IMR-90 (cell line): ENCODE results near the gene TAOK1. TPM values are rescaled to one million over a fixed set of nuclear protein-coding genes. Genes with fewer than 3 reads are reported as not detected.
A peak's percentile ranks its signal among the peaks of the same experiment; 100 is the strongest.

Experiments
- ATAC-seq: fragments of 200-7000 bp; cut with Tn5 transposase; 2 replicates; pipeline ENCODE4 v1.9.1; 2020; ENCODE audit warnings: low read depth, mild to moderate bottlenecking, moderate library complexity
- BruUV-seq: library from RNA; stranded (reverse); fragments of 400-500 nt; replicated peaks from 2 replicates; lab custom pipeline; 2021; lab: Mats Ljungman, UMichigan
- CTCF ChIA-PET: fragments of 300-600 bp; formaldehyde crosslinking; extraction: SDS; loops from one replicate; lab custom pipeline; 2021; ENCODE audit warnings: antibody characterized with exemption; lab: Yijun Ruan, JAX
- POLR2A ChIA-PET: fragments of 300-600 bp; sonication (Branson Sonifier 250); formaldehyde crosslinking; loops from one replicate; lab custom pipeline; 2022; ENCODE audit warnings: antibody characterized with exemption; ENCODE audit not compliant: unreplicated experiment; lab: Charles Lee
- DNase-seq: peaks from one replicate; pipeline ENCODE4 v3.0.0; 2013
- H2AFZ ChIP-seq: replicated peaks from 2 replicates; pipeline ENCODE3; 2013; ENCODE audit warnings: low read length, mild to moderate bottlenecking; ENCODE audit not compliant: poor library complexity
- H2AK5ac ChIP-seq: 2 replicates; pipeline ENCODE4 v1.6.1; 2013; ENCODE audit warnings: low read depth, low read length, inconsistent platforms
- H2AK9ac ChIP-seq: replicated peaks from 2 replicates; pipeline ENCODE3; 2013; ENCODE audit warnings: mild to moderate bottlenecking, low read depth, low read length, moderate library complexity; ENCODE audit not compliant: poor library complexity
- H2BK120ac ChIP-seq: 2 replicates; pipeline ENCODE4 v1.6.1; 2013; ENCODE audit warnings: low read depth, low read length, inconsistent platforms
- H2BK15ac ChIP-seq: 3 replicates; pipeline ENCODE4 v1.6.1; 2013; ENCODE audit warnings: low read depth, low read length, inconsistent platforms
- H2BK20ac ChIP-seq: 2 replicates; pipeline ENCODE4 v1.6.1; 2013; ENCODE audit warnings: low read depth, mild to moderate bottlenecking, inconsistent platforms, low read length, moderate library complexity
- H2BK5ac ChIP-seq: 2 replicates; pipeline ENCODE4 v1.6.1; 2013; ENCODE audit warnings: mild to moderate bottlenecking, low read depth, low read length, inconsistent platforms; ENCODE audit not compliant: poor library complexity, severe bottlenecking
- H3K14ac ChIP-seq: replicated peaks from 2 replicates; pipeline ENCODE4 v1.6.1; 2013; ENCODE audit warnings: low read depth, low read length, inconsistent platforms
- H3K18ac ChIP-seq: 2 replicates; pipeline ENCODE4 v1.6.1; 2013; ENCODE audit warnings: low read depth, low read length, control low read depth
- H3K23ac ChIP-seq: 2 replicates; pipeline ENCODE4 v1.6.1; 2013; ENCODE audit warnings: low read depth, low read length, inconsistent platforms
- H3K27ac ChIP-seq: 2 replicates; pipeline ENCODE4 v1.5.1; 2013; ENCODE audit warnings: mild to moderate bottlenecking, control low read depth, low read length; ENCODE audit not compliant: insufficient read depth
- H3K27me3 ChIP-seq: 2 replicates; pipeline ENCODE4 v1.6.1; 2013; ENCODE audit warnings: low read length; ENCODE audit not compliant: control insufficient read depth, insufficient read depth
- H3K36me3 ChIP-seq: 2 replicates; pipeline ENCODE4 v1.6.1; 2013; ENCODE audit warnings: low read length, mixed read lengths; ENCODE audit not compliant: control insufficient read depth, insufficient read depth
- H3K4ac ChIP-seq: 2 replicates; pipeline ENCODE4 v1.6.1; 2013; ENCODE audit warnings: low read depth, low read length, inconsistent platforms
- H3K4me1 ChIP-seq: 2 replicates; pipeline ENCODE4 v1.6.1; 2013; ENCODE audit warnings: low read length, mixed read lengths; ENCODE audit not compliant: control insufficient read depth, insufficient read depth
- H3K4me2 ChIP-seq: 2 replicates; pipeline ENCODE4 v1.6.1; 2013; ENCODE audit warnings: low read depth, mild to moderate bottlenecking, control low read depth, low read length, moderate library complexity
- H3K4me3 ChIP-seq: 2 replicates; pipeline ENCODE4 v1.5.1; 2013; ENCODE audit warnings: low read depth, mild to moderate bottlenecking, control low read depth, low read length, moderate library complexity; ENCODE audit not compliant: insufficient read depth
- H3K56ac ChIP-seq: 2 replicates; pipeline ENCODE4 v1.6.1; 2013; ENCODE audit warnings: low read length, inconsistent platforms; ENCODE audit not compliant: insufficient read depth; ENCODE audit errors: extremely low read depth
- H3K79me1 ChIP-seq, 2 experiments: 2 replicates each; pipeline ENCODE4 v1.6.1; 2013; ENCODE audit warnings: low read length in 2 of 2, inconsistent platforms in 1 of 2, low read depth in 1 of 2
- H3K9ac ChIP-seq: 2 replicates; pipeline ENCODE4 v1.6.1; 2013; ENCODE audit warnings: low read depth, low read length, control low read depth
- H3K9me1 ChIP-seq: 2 replicates; pipeline ENCODE4 v1.6.1; 2013; ENCODE audit warnings: low read length, inconsistent platforms; ENCODE audit not compliant: insufficient read depth
- H3K9me3 ChIP-seq: 2 replicates; pipeline ENCODE4 v1.6.1; 2013; ENCODE audit warnings: low read length; ENCODE audit not compliant: control insufficient read depth, insufficient read depth
- H4K20me1 ChIP-seq: 2 replicates; pipeline ENCODE4 v1.6.1; 2013; ENCODE audit warnings: low read length, inconsistent platforms; ENCODE audit not compliant: insufficient read depth
- H4K5ac ChIP-seq: 2 replicates; pipeline ENCODE4 v1.6.1; 2013; ENCODE audit warnings: mild to moderate bottlenecking, low read depth, low read length, control low read depth
- H4K8ac ChIP-seq, 2 experiments: 2 replicates each; pipeline ENCODE4 v1.6.1; 2013; ENCODE audit warnings: low read depth in 2 of 2, low read length in 2 of 2, control low read depth in 1 of 2, inconsistent platforms in 1 of 2
- H4K91ac ChIP-seq: 2 replicates; pipeline ENCODE4 v1.6.1; 2013; ENCODE audit warnings: low read depth, low read length, inconsistent platforms; ENCODE audit not compliant: insufficient read depth
- CEBPB ChIP-seq: IDR thresholded peaks from 2 replicates; pipeline ENCODE4 v1.6.1; 2012; ENCODE audit warnings: low read depth, low read length, improper control_type of control experiment
- CHD1 ChIP-seq: IDR thresholded peaks from 2 replicates; pipeline ENCODE4 v1.6.1; 2012; ENCODE audit warnings: low read depth, low read length, improper control_type of control experiment
- ELK1 ChIP-seq: fragments of 150-350 bp; IDR thresholded peaks from 2 replicates; pipeline ENCODE4 v1.6.1; 2016; ENCODE audit warnings: low read depth, mild to moderate bottlenecking, low read length, moderate library complexity, borderline replicate concordance
- FOS ChIP-seq: fragments of 150-350 bp; IDR thresholded peaks from 2 replicates; pipeline ENCODE4 v1.6.1; 2016; ENCODE audit warnings: low read depth, low read length
- MXI1 ChIP-seq: IDR thresholded peaks from 2 replicates; pipeline ENCODE4 v1.6.1; 2012; ENCODE audit warnings: low read depth, mild to moderate bottlenecking, low read length, moderate library complexity, borderline replicate concordance
- POLR2A ChIP-seq: IDR thresholded peaks from 2 replicates; pipeline ENCODE4 v1.6.1; 2012; ENCODE audit warnings: mild to moderate bottlenecking, low read depth, low read length
- RFX5 ChIP-seq: IDR thresholded peaks from 2 replicates; pipeline ENCODE4 v1.8.0; 2012; ENCODE audit warnings: low read depth, mild to moderate bottlenecking, low read length, moderate library complexity
- USF2 ChIP-seq: fragments of 150-350 bp; IDR thresholded peaks from 2 replicates; pipeline ENCODE4 v1.6.1; 2017; ENCODE audit warnings: mild to moderate bottlenecking, antibody characterized with exemption, low read length, low read depth
- WGBS, 2 experiments: methylation state at CpG; one replicate each; pipeline versions ENCODE4 v1.1.5 to v1.1.7; 2013; ENCODE audit warnings: missing lambda C conversion rate in 2 of 2; ENCODE audit not compliant: insufficient read length in 1 of 2; ENCODE audit errors: extremely low coverage in 2 of 2; 5-methylcytosine and 5-hydroxymethylcytosine counted together
- dilution Hi-C: fragments of 300-500 bp; cut with HindIII; formaldehyde crosslinking; loops from one replicate; pipeline ENCODE4 v1.14.3; 2018; ENCODE audit warnings: low sequenced_read_pairs; ENCODE audit not compliant: unreplicated experiment
- in situ Hi-C: fragments of 300-500 bp; cut with MboI; formaldehyde crosslinking; loops from 3 replicates; pipeline ENCODE4 v1.14.3; 2019; ENCODE audit warnings: low sequenced_read_pairs, inconsistent platforms, mixed read lengths
- intact Hi-C: fragments of 100-400 bp; cut with micrococcal nuclease; formaldehyde crosslinking; loops from 2 replicates; pipeline ENCODE4 v1.10.0; 2022
- polyA plus RNA-seq, 3 experiments: library from polyadenylated mRNA; depleted of rRNA; stranded (reverse); fragments of >200 nt; gene quantifications; 2 replicates each; pipeline ENCODE4 v1.2.3, GENCODE V29; 2012; ENCODE audit warnings: low replicate concordance in 1 of 3
- total RNA-seq: library from RNA; depleted of rRNA; stranded (reverse); fragments of >200 nt; gene quantifications from 2 replicates; pipeline ENCODE4 v1.2.3, GENCODE V29; 2012

TAOK1 gene
- total and polyA plus RNA-seq, 2 of the 4 experiments (the other 2 are of a cell fraction) = 9.8 to 91.8 TPM

GRCh38 chr17:29591146-29591736 is 201.1 kb downstream of the TAOK1 start:
- Histone ChIP-seq H2AK5ac (no peak overlapping the region), H3K27ac (peak overlapping the region; percentile 27), H3K79me1 (peaks cover 11 to 47% of the 10 kb centered on the region in 2 experiments; a peak in 3 of 4 replicates), H2BK120ac (peak overlapping the region; percentile 16; the same call in 1 of the 2 replicates), H3K56ac (0 out of 2 replicates have a peak overlapping the region, but pooled peaks have one; percentile 37), H3K9me3 (no peaks in the 10 kb centered on the region), H4K5ac (peak overlapping the region; percentile 38; the same call in 1 of the 2 replicates), H3K27me3 (peaks cover 2% of the 10 kb centered on the region; the same call in 1 of the 2 replicates), H4K20me1 (peaks cover 55% of the 10 kb centered on the region), H3K14ac (no peak overlapping the region), H2BK15ac (0 out of 3 replicates have a peak overlapping the region, but pooled peaks have one; percentile 19), H3K9ac (no peak overlapping the region; the same call in 1 of the 2 replicates), H3K4me3 (no peak overlapping the region), H2BK20ac (peak overlapping the region; percentile 16; the same call in 1 of the 2 replicates), H2AK9ac (peak overlapping the region; percentile 93), H3K18ac (peak overlapping the region; percentile 7; the same call in 1 of the 2 replicates), H3K23ac (peak overlapping the region; percentile 10; the same call in 1 of the 2 replicates), H3K4me1 (peaks cover 40% of the 10 kb centered on the region), H2BK5ac (peak overlapping the region; percentile 16), H3K4ac (peak overlapping the region; percentile 49), H4K8ac (peak overlapping the region; percentile 20 to 95; a peak in 3 of 4 replicates), H3K9me1 (peaks cover 9% of the 10 kb centered on the region), H2AFZ (peak overlapping the region; percentile 97), H3K36me3 (no peaks in the 10 kb centered on the region), H3K4me2 (peak overlapping the region; percentile 74), H4K91ac (peak overlapping the region; percentile 23)
- BruUV-seq = no TSS peak
- dilution Hi-C loops (no loop called here), intact Hi-C loops (loop anchor here (1.0 kb wide), 1 partner anchor 221 kb away; no protein-coding TSS in a partner anchor), in situ Hi-C loops (no loop called here)
- DNase-seq = peak; percentile 45
- ATAC-seq = no peak
- POLR2A ChIA-PET = interaction anchor here (0.5 kb wide), 1 partner anchor 19 kb away, joined by 3 read pairs; no protein-coding TSS in a partner anchor
- WGBS, 2 experiments = 0% methylated on average over 9 of the region's 31 CpGs; no CpG with 5 or more reads in 1 of the 2 experiments
- no peak for TF ChIP-seq CEBPB
- no peak for TF ChIP-seq USF2
- peak; percentile 82 for TF ChIP-seq MXI1
- TF ChIP-seq CHD1 = no peak
- TF ChIP-seq ELK1 = no peak
- no peak for TF ChIP-seq FOS
- TF ChIP-seq RFX5 = no peak
- no peak for TF ChIP-seq POLR2A
- CTCF ChIA-PET = interaction anchor here (0.7 to 2.1 kb wide), 4 partner anchors 10 to 221 kb away, joined by 3 to 7 read pairs (median 4); no protein-coding TSS in a partner anchor
